Stimulated activated CD8-positive, alpha-beta memory T cell treated with anti-CD3 and anti-CD28 coated beads, Interleukin-12 subunit alpha, Interleukin-12 subunit beta, amount 100 ng/mL, for 24 hours (primary cell): ENCODE measurements around the gene DDX39A.

Experiments used
- DNase-seq: peaks from one replicate; pipeline ENCODE4 v3.0.0-alpha.2; 2020; ENCODE audit errors: extremely low read depth

The DDX39A gene

GRCh38 chr19:14363183-14364097 lies 55.7 kb downstream of the DDX39A start:
- DNase-seq, result no peak

GRCh38 chr19:14361824-14362223 lies 57.3 kb downstream of the DDX39A start:
- no peak for DNase-seq
